GM13977 (cell line): ENCODE measurements around the gene MAST4.
A peak's percentile ranks its signal among the peaks of the same experiment; 100 is the strongest.

Source experiments
- DNase-seq: peaks from one replicate; pipeline ENCODE4 v3.0.0; 2012; ENCODE audit warnings: low spot score
- in situ Hi-C: fragments of 300-500 bp; cut with MboI; formaldehyde crosslinking; loops from one replicate; pipeline ENCODE4 v1.12.0; 2022; ENCODE audit warnings: low sequenced_read_pairs, low pct_unique_long_range_greater_than_20kb, mixed read lengths, inconsistent platforms; ENCODE audit not compliant: unreplicated experiment
- TF ChIP-seq, protein P1 (sequence below): IDR thresholded peaks from 2 replicates; pipeline ENCODE4 v1.5.1; 2012; ENCODE audit warnings: mild to moderate bottlenecking, control low read depth; ENCODE audit not compliant: insufficient read depth; ENCODE audit errors: extremely low read depth, missing control alignments

MAST4 gene

DNA sequence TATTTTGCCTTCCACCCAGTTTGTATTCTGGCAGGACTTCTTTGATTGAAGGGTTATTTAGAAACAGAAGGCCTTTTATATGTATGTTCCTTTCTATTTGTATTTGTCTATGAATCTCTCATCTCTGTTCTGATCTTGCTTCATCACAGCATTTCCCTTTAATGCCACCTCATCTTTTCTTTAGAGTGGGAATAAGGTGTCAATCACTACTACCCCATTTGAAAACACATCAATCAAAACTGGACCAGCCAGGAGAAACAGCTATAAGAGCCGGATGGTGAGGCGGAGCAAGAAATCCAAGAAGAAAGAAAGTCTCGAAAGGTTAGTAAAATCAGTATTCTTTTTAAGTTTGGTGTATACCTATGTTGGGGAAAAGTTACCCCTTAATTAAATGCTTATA lies 564.1 kb downstream of the MAST4 start:
- no peak for DNase-seq
- TF ChIP-seq, protein P1, sequence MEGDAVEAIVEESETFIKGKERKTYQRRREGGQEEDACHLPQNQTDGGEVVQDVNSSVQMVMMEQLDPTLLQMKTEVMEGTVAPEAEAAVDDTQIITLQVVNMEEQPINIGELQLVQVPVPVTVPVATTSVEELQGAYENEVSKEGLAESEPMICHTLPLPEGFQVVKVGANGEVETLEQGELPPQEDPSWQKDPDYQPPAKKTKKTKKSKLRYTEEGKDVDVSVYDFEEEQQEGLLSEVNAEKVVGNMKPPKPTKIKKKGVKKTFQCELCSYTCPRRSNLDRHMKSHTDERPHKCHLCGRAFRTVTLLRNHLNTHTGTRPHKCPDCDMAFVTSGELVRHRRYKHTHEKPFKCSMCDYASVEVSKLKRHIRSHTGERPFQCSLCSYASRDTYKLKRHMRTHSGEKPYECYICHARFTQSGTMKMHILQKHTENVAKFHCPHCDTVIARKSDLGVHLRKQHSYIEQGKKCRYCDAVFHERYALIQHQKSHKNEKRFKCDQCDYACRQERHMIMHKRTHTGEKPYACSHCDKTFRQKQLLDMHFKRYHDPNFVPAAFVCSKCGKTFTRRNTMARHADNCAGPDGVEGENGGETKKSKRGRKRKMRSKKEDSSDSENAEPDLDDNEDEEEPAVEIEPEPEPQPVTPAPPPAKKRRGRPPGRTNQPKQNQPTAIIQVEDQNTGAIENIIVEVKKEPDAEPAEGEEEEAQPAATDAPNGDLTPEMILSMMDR: no peak
- in situ Hi-C loops: loop anchor here (5.0 kb wide), 1 partner anchor 52 kb away; no protein-coding TSS in a partner anchor

DNA sequence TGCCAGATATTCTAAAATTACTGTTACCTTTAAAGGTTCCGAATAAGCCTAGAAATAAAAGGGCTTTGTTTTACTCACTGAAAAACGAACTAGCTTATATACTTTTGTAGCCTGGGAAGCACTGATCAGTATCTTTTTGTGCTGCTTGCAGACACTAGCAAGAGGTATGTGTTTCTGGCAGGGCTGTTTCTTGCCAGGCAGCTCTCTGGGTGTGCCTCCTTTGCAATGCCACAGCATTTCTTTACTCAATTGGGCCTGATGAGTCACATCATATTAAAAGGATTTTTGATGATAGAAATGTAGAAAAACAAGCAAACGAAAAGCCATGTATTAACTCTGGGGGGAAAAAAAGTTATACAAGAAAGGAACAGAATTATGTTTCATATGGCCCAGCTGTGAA lies 564.8 kb downstream of the MAST4 start:
- no peak for DNase-seq
- in situ Hi-C loops: loop anchor here (5.0 kb wide), 1 partner anchor 51 kb away; no protein-coding TSS in a partner anchor
- TF ChIP-seq, protein P1: no peak

DNA sequence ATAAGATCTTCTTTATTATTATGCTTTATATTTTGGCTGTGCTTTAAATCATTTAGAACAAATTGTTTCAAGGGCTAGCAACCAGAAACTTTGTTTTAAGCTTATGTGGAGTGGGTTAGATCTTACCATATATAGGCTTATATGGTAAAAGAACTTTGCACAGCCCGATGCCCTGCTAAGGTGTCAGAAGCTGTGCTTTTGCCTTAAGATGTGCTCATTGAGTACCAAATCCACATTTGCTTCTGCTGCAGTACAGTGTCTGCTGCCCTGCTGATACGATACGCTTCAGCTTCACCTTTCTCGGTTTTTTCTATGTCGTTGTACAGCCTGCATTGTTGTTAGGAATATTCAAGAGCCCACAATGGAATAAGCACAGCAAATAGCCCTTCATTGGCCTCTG lies 565.6 kb downstream of the MAST4 start:
- in situ Hi-C loops: loop anchor here (5.0 kb wide), 1 partner anchor 51 kb away; no protein-coding TSS in a partner anchor
- TF ChIP-seq, protein P1: no peak
- no peak for DNase-seq

DNA sequence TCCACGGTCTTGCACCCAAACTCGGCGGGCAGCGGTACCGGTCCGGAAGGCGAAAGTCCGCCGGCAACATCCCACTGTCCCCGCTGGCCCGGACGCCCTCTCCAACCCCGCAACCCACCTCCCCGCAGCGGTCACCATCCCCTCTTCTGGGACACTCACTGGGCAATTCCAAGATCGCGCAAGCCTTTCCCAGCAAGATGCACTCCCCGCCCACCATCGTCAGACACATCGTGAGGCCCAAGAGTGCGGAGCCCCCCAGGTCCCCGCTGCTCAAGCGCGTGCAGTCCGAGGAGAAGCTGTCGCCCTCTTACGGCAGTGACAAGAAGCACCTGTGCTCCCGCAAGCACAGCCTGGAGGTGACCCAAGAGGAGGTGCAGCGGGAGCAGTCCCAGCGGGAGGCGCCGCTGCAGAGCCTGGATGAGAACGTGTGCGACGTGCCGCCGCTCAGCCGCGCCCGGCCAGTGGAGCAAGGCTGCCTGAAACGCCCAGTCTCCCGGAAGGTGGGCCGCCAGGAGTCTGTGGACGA lies 567.1 kb downstream of the MAST4 start:
- TF ChIP-seq, protein P1: no peak
- in situ Hi-C loops: loop anchor here (5.0 kb wide), 1 partner anchor 49 kb away; no protein-coding TSS in a partner anchor
- no peak for DNase-seq

DNA sequence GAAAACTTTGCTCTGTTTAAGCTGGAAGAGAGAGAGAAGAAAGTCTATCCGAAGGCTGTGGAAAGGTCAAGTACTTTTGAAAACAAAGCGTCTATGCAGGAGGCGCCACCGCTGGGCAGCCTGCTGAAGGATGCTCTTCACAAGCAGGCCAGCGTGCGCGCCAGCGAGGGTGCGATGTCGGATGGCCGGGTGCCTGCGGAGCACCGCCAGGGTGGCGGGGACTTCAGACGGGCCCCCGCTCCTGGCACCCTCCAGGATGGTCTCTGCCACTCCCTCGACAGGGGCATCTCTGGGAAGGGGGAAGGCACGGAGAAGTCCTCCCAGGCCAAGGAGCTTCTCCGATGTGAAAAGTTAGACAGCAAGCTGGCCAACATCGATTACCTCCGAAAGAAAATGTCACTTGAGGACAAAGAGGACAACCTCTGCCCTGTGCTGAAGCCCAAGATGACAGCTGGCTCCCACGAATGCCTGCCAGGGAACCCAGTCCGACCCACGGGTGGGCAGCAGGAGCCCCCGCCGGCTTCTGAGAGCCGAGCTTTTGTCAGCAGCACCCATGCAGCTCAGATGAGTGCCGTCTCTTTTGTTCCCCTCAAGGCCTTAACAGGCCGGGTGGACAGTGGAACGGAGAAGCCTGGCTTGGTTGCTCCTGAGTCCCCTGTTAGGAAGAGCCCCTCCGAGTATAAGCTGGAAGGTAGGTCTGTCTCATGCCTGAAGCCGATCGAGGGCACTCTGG lies 567.8 kb downstream of the MAST4 start:
- TF ChIP-seq, protein P1: no peak
- no peak for DNase-seq
- in situ Hi-C loops: loop anchor here (5.0 kb wide), 1 partner anchor 48 kb away; no protein-coding TSS in a partner anchor

DNA sequence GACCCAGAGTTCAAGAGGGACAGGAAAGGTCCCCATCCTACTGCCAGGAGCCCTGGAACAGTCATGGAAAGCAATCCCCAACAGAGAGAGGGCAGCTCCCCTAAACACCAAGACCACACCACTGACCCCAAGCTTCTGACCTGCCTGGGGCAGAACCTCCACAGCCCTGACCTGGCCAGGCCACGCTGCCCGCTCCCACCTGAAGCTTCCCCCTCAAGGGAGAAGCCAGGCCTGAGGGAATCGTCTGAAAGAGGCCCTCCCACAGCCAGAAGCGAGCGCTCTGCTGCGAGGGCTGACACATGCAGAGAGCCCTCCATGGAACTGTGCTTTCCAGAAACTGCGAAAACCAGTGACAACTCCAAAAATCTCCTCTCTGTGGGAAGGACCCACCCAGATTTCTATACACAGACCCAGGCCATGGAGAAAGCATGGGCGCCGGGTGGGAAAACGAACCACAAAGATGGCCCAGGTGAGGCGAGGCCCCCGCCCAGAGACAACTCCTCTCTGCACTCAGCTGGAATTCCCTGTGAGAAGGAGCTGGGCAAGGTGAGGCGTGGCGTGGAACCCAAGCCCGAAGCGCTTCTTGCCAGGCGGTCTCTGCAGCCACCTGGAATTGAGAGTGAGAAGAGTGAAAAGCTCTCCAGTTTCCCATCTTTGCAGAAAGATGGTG lies 568.8 kb downstream of the MAST4 start:
- in situ Hi-C loops: loop anchor here (5.0 kb wide), 1 partner anchor 47 kb away; no protein-coding TSS in a partner anchor
- TF ChIP-seq, protein P1: no peak
- DNase-seq: peak; percentile 24
